Prostate gland (tissue), 2 donors: Measurements from ENCODE around the gene CPS1. TPM values are rescaled to one million over a fixed set of nuclear protein-coding genes. Genes with fewer than 3 reads are reported as not detected.

Experiments used
- DNase-seq: peaks from one replicate; pipeline ENCODE4 v3.0.0-alpha.2; 2019; ENCODE audit warnings: low spot score
- H3K27ac ChIP-seq, 2 donors: fragments of 200-600 bp; sonication (generic); 2 replicates each; pipeline ENCODE4 v1.5.1; 2017 to 2019
- H3K27me3 ChIP-seq: fragments of 200-600 bp; sonication (generic); replicated peaks from 2 replicates; pipeline ENCODE4 v1.5.1; 2019; ENCODE audit not compliant: insufficient read depth
- H3K36me3 ChIP-seq, 2 donors: fragments of 200-600 bp; sonication (generic); 1 replicate in 1 of 2; 2 replicates in 1 of 2; pipeline versions ENCODE4 v1.5.1 to v1.8.1; 2017 to 2019
- H3K4me1 ChIP-seq: fragments of 200-600 bp; sonication (generic); replicated peaks from 2 replicates; pipeline ENCODE4 v1.5.1; 2019
- H3K4me3 ChIP-seq, 2 donors: fragments of 200-600 bp; sonication (generic); 2 replicates each; pipeline ENCODE4 v1.5.1; 2017 to 2019
- H3K9me3 ChIP-seq: fragments of 200-600 bp; sonication (generic); 2 replicates; pipeline ENCODE4 v1.5.1; 2017
- POLR2A ChIP-seq: fragments of 450-650 bp; IDR thresholded peaks from one replicate; pipeline ENCODE4 v1.6.1; 2016; ENCODE audit warnings: antibody characterized with exemption, mild to moderate bottlenecking
- POLR2AphosphoS5 ChIP-seq: sonication (generic); formaldehyde crosslinking; IDR thresholded peaks from one replicate; pipeline ENCODE4 v1.6.1; 2017; ENCODE audit warnings: antibody characterized with exemption
- WGBS: methylation state at CpG from one replicate; pipeline ENCODE4 v1.1.5; 2018; 5-methylcytosine and 5-hydroxymethylcytosine counted together
- intact Hi-C: fragments of 100-400 bp; cut with DNase I; formaldehyde crosslinking; loops from one replicate; pipeline ENCODE4 v1.14.2; 2022
- total RNA-seq, 2 donors: library from RNA; depleted of rRNA; stranded (reverse); fragments of >200 nt; gene quantifications; one replicate each; pipeline ENCODE4 v1.1.0, GENCODE V29; 2016
- TF ChIP-seq, protein P1 (sequence below), 4 experiments: fragments of 200-600 bp in 2 of 4; fragments of 450-650 bp in 2 of 4; sonication (generic) in 2 of 4; IDR thresholded peaks; 1 replicate in 3 of 4; 2 replicates in 1 of 4; pipeline ENCODE4 v1.5.1; 2016 to 2019; ENCODE audit warnings: antibody characterized with exemption in 4 of 4, mild to moderate bottlenecking in 2 of 4, moderate library complexity in 2 of 4

Gene CPS1
- total RNA-seq, 2 donors from 2014 or later = 0.68 to 15.8 TPM

DNA sequence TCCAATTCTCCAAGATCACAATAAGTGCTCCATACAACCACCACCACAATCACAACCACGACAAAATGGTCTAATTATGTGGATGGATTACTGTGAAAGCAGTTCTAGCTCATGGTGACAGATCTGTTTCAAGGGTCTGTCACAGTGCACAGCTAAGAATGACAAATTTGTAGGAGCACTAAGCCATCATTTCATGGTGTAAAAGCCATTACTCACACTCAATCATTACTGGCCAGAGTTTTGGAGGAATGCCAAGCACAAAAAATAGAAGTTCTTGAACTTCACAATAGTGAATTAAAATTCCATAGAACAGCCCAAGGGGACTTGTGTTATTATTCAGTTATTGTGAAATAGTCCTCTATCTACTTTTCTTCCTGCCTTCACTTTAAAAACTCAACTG is 2.3 kb downstream of the CPS1 start:
- no peaks in the 10 kb centered on the region for H3K4me1 ChIP-seq
- 58% methylated on average over 1 of the region's 1 CpG for WGBS

DNA sequence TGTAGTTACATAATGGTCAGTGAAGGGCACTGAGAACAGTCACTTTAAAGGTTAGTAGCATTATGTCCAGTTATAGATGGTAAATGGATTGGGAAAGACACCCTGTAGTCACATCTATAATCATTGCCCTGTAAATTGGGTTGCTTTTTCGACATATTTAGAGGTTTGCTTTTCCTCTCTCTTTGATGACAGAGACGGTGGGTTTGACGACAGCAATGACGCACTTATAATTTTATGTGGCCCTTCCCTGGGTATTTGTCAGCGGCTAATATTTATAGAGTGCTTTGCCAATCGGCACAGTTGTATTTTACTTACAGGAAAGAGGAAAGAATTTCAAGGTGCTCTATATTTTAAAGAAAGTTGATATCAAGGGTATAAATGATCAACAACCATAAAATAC is 2.8 kb downstream of the CPS1 start:
- H3K4me1 ChIP-seq = no peaks in the 10 kb centered on the region
- no peak for DNase-seq
- H3K36me3 ChIP-seq = no peaks in the 10 kb centered on the region
- H3K27ac ChIP-seq = no peak overlapping the region
- TF ChIP-seq POLR2AphosphoS5 = no peak
- TF ChIP-seq POLR2A = no peak
- TF ChIP-seq, protein P1, sequence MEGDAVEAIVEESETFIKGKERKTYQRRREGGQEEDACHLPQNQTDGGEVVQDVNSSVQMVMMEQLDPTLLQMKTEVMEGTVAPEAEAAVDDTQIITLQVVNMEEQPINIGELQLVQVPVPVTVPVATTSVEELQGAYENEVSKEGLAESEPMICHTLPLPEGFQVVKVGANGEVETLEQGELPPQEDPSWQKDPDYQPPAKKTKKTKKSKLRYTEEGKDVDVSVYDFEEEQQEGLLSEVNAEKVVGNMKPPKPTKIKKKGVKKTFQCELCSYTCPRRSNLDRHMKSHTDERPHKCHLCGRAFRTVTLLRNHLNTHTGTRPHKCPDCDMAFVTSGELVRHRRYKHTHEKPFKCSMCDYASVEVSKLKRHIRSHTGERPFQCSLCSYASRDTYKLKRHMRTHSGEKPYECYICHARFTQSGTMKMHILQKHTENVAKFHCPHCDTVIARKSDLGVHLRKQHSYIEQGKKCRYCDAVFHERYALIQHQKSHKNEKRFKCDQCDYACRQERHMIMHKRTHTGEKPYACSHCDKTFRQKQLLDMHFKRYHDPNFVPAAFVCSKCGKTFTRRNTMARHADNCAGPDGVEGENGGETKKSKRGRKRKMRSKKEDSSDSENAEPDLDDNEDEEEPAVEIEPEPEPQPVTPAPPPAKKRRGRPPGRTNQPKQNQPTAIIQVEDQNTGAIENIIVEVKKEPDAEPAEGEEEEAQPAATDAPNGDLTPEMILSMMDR (IDR thresholded peaks at IDR 0.05) = no peak
- intact Hi-C loops = no loop called here
- no peak overlapping the region for H3K4me3 ChIP-seq
- WGBS = 73% methylated on average over 6 of the region's 6 CpGs
- no peaks in the 10 kb centered on the region for H3K9me3 ChIP-seq
- H3K27me3 ChIP-seq = no peaks in the 10 kb centered on the region

More for the DNA sequence above, 2.3 kb downstream of the CPS1 start:
- Histone ChIP-seq H3K27ac (no peak overlapping the region), H3K4me3 (no peak overlapping the region), H3K9me3 (no peaks in the 10 kb centered on the region), H3K36me3 (no peaks in the 10 kb centered on the region), H3K27me3 (no peaks in the 10 kb centered on the region)
- no peak for DNase-seq
- intact Hi-C loops = no loop called here
- TF ChIP-seq POLR2AphosphoS5 (no peak), POLR2A (no peak)
- TF ChIP-seq, protein P1 (IDR thresholded peaks at IDR 0.05) = no peak

DNA sequence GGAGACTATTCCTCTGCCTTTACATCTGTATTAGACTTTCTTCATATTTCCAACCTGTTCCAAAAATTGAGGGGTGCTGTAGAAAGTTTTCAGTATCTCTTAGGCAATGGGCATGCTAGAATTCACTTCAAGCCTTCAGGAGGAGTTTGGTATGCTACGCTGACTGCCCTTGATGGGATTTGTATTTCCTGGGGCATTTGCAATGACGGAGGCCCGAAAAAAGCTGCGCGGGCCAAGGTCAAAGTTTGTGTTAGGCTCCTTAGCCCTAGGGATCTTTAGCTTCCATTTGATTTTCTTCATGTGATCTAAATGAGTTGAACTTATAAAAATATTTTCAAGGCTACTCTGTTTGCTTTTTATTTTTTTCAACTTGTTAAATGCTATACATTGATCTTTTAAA is 5.1 kb downstream of the CPS1 start:
- Histone ChIP-seq H3K4me1 (no peaks in the 10 kb centered on the region), H3K27me3 (no peaks in the 10 kb centered on the region), H3K27ac (no peak overlapping the region), H3K36me3 (no peaks in the 10 kb centered on the region), H3K4me3 (no peak overlapping the region), H3K9me3 (no peaks in the 10 kb centered on the region)
- TF ChIP-seq, protein P1 (IDR thresholded peaks at IDR 0.05) = no peak
- TF ChIP-seq POLR2A = no peak
- TF ChIP-seq POLR2AphosphoS5 = no peak
- WGBS = 96% methylated on average over 5 of the region's 5 CpGs
- intact Hi-C loops = no loop called here
- DNase-seq = no peak

DNA sequence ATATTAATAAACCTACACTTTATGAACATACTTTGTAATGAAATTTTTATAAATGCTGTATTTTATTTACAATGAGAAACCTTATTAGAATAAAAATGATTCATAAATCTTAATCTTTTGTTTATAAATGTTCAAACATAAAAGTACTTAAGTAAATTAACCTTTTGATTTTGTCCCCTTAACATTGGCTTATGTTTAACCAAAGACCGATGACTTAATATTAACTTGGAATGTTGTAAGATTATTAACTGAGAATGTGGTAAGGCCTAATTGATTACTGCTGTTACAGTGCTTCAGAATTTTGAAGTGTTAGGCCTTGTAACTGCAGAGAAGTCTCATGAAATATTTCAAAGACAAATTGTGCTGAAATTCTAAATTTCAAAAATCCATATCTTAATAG is 5.7 kb downstream of the CPS1 start:
- 51% methylated on average over 1 of the region's 1 CpG for WGBS
- DNase-seq = no peak
- H3K36me3 ChIP-seq = no peaks in the 10 kb centered on the region
- no peak overlapping the region for H3K4me3 ChIP-seq
- H3K27me3 ChIP-seq = no peaks in the 10 kb centered on the region
- no peaks in the 10 kb centered on the region for H3K9me3 ChIP-seq
- TF ChIP-seq POLR2A (no peak), POLR2AphosphoS5 (no peak)
- TF ChIP-seq, protein P1 (IDR thresholded peaks at IDR 0.05) = no peak
- H3K4me1 ChIP-seq = no peaks in the 10 kb centered on the region
- intact Hi-C loops = no loop called here
- no peak overlapping the region for H3K27ac ChIP-seq

DNA sequence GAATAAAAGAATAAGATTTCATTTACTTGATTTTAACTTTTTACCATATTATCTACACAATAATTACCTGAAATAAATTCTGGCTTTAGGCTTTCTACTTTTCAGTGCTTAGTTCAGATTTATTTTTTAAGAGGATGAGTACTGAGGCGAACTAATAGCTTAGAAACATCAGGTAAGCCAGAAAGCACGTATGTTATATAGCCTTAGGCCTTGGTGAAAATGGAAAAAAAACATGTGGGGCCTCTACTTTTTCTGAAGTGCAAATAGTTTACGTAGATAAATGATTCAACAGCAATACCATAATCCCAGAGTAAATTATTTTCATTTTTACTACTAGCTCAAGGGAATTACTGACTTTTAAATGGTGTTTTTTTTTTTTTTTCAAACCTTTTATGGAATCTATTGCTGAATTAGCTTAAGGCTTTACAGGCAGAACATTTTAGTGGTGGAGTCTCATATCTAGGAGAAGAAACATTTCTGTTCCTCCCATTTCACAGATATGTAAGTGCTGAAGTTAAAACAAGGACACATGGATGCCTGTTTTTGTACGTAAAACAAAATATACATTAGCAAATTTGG is 6.2 kb downstream of the CPS1 start:
- no peaks in the 10 kb centered on the region for H3K4me1 ChIP-seq
- no peak overlapping the region for H3K27ac ChIP-seq
- 78% methylated on average over 4 of the region's 4 CpGs for WGBS
- TF ChIP-seq, protein P1 (IDR thresholded peaks at IDR 0.05) = no peak
- TF ChIP-seq POLR2AphosphoS5 = no peak
- no peak for TF ChIP-seq POLR2A
- H3K9me3 ChIP-seq = no peaks in the 10 kb centered on the region
- no peaks in the 10 kb centered on the region for H3K36me3 ChIP-seq
- intact Hi-C loops = no loop called here
- no peaks in the 10 kb centered on the region for H3K27me3 ChIP-seq
- H3K4me3 ChIP-seq = no peak overlapping the region
- no peak for DNase-seq
